Heart left ventricle (tissue), 13 donors: ENCODE data around the gene CLK4.

Experiments used
- CTCF ChIP-seq, 12 donors: fragments of 200-600 bp; sonication (generic) in 4 of 12; IDR thresholded peaks; one replicate each; pipeline versions ENCODE4 v1.5.0 to v1.8.0; 2018 to 2022; ENCODE audit warnings: antibody characterized with exemption in 12 of 12, mild to moderate bottlenecking in 5 of 12
- POLR2A ChIP-seq, 2 donors: fragments of 450-650 bp; IDR thresholded peaks; one replicate each; pipeline ENCODE4 v1.6.1; 2017; ENCODE audit warnings: antibody characterized with exemption in 2 of 2, mild to moderate bottlenecking in 2 of 2, moderate library complexity in 2 of 2
- donor health status: ischemic (EF 13 %, LVEDD 7.1; RV severe dilation, severe dysfunction).
- donor health status: DM: no; HTN: yes; CAD: no.
- donor health status: DM: no; HTN: no; CAD: no.
- donor health status: ischemic (EF 25% LVEDD 6.9; RV normal size, moderate dysfunction).
- donor health status: ischemic (EF 25% LVEDD 5.7; RV mildly dilated, moderate dysfunction).
- donor health status: ischemic (EF 35%, LVEDD 5.7; RV mildly dilated, moderate dysfunction).
- donor health status: nonischemic (EF 11% LVEDD 7.7; RV severe dilation, severe dysfunction).
- donor health status: DM: yes; HTN: yes; CAD: no.
- donor health status: PGD.
- donor health status: ischemic (EF 29% LVEDD 5.4; RV normal size, mild dysfunction).
- donor health status: nonischemic (EF 23%, LVEDD 6.1; RV moderate dilation, normal function).

DNA sequence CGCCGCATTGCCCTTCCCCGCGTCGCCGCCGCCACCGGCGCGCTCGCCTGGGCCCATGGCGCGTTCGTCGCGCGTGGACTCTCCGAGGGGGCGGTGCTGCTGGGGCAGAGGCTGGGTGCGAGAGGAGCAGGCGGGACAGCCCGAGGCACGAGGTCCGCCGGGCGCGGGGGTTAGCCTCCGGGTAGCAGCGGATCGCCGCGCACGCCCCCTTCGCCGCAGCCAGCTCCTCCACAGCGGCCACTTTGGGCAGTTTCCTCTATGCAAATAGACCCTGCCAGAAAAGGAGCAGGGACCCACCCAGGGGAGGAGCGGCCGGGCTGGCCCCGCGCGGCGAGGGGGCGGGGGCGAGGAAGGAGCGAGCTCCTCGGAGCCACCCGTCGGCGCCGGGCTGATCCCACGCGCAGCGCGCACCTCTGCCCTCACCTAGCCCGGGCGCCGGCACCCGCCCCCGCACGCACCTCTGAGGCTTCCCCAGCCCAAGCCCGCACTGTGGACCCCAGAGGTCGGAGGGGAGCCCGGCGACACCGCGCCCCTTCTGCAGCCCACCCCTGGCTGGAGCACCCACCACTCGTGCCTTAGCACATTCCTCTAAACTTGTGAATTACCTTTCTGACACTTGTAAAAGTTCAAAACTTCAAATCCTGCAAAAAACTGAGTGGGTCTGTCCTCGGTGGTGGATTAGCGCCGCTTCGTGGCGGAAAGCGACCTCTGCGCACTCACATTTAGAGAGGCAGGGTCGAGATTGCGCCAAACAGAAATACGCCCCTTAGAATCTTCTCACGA, 36.5 kb downstream of the CLK4 start, which contains the start of gene COL23A1:
- TF ChIP-seq POLR2A (IDR thresholded peaks at IDR 0.05) (no peak), CTCF (IDR thresholded peaks at IDR 0.05) (peak; percentile 41 to 80 (median 66))
